Measurements from ENCODE around the gene DHCR24.

The DHCR24 gene

DNA sequence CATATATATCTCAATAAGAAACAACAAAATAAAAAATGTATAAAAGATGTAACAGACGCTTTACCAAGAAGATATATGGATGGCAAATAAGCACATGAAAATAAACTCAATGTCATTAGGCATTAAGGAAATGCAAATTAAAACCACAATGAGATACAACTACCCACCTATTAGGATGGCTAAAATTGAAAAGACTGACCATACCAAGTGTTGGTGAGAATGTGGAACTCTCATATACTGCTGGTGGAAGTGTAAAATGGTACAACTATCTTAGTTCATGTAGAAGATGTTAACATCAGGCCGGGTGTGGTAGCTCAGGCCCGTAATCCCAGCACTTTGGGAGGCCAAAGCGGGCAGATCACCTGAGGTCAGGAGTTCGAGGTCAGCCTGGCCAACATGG lies 43.5 kb downstream of the DHCR24 start:
- no peak for DNase-seq

- no peak for DNase-seq
These were observed 44.0 kb downstream of the DHCR24 start for GRCh38 chr1:54842963-54843362.

GRCh38 chr1:54842206-54842915 lies 44.6 kb downstream of the DHCR24 start:
- no peak for DNase-seq

DNA sequence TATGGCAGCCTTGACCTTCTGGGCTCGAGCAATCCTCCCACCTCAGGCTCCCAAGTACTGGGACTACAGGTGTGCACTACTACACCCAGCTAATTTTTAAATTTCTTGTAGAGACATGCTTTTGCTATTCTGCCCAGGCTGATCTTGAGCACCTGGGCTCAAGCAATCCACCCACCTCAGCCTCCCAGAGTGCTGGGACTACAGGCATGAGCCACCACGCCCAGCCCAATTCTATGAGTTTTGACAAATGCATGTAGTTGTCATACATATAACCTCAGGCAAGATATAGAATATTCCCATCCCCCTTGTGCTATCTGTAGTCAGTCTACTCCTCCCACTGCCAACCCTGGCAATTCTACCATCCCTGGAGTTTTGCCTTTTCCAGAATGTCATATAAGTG lies 47.2 kb downstream of the DHCR24 start:
- DNase-seq, result no peak

DNA sequence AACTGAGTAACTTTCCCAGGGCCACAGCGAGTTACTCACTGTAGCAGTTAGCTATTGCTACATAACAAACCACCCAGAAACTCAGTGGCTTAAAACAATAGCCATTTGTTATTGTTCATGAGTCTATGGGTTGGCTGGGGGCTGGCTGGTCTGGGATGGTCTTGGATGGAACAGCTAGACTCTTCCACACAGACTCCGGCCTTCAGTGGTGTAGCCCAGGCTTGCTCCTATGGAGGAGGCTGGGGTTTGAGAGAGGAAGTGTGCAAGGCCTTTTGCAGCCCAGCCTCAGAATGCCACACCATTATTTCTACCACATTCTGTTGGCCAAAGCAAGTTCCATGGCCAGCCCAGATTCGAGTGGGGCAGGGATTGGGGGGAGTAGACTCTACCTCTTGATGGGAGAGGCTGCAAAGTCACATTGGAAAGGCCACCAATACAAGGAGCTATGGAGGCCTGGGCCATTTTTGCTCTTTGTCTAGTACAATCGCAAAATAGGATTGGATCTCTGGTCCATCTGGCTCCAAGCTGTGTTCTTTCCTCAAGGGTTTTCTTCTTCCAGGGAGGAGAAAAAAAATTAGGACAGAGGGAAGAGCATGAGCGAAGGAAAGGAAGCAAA lies 48.3 kb downstream of the DHCR24 start:
- no peak for DNase-seq

GRCh38 chr1:54837002-54837853 lies 49.8 kb downstream of the DHCR24 start:
- no peak for DNase-seq

DNA sequence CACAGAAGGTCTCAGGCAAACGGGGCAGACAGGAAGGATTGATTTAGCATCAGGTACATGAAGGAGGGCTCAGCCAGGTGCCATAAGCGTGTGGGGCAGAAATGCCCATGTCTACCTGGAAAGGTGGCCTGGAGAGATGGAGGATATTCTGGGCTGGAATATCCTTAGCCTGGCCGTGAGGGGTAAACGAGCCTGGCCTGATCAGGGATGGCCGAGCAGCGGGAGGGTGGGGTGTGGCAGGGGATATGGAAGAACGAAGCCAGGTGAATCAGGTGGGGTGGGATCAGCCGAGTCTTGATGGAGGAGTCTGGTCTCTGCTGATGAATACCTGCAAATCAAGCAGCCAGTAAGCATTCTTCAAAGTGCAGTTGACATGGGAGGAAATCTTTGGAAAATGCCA lies 50.4 kb downstream of the DHCR24 start:
- DNase-seq, result no peak

GRCh38 chr1:54835970-54836369 lies 51.0 kb downstream of the DHCR24 start:
- no peak for DNase-seq

DNA sequence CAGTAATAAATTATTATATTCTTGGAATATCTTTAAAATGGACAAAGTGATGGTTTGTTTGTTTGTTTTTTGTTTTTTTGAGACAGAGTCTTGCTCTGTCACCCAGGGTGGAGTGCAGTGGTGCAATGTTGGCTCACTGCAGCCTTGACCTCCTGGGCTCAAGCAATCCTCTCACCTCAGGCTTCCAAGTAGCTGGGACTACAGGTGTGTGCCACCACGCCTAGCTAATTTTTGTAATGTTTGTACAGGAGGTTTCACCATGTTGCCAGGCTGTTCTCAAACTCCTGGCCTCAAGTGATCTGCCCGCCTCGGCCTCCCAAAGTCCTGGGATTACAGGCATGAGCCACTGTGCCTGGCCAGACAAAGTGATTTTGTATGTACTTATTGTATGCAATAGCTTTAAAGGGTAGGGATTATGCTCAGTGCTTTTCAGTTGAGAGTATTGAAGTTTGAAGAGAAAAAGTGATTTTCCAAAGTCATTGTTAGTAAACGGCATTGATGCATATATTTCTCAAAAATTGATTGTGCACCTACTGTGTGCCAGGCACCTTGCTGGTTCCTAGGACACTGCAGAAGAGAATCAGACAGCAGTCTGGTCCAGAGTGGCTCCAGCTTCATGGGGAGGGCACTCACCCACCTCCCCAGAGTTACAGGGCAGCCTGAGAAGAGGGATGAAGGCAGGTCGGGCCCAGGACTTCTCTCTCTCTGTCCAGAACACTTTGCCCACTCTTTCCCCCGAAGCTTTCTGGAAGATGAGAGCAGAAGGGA lies 51.7 kb downstream of the DHCR24 start:
- DNase-seq, result no peak

DNA sequence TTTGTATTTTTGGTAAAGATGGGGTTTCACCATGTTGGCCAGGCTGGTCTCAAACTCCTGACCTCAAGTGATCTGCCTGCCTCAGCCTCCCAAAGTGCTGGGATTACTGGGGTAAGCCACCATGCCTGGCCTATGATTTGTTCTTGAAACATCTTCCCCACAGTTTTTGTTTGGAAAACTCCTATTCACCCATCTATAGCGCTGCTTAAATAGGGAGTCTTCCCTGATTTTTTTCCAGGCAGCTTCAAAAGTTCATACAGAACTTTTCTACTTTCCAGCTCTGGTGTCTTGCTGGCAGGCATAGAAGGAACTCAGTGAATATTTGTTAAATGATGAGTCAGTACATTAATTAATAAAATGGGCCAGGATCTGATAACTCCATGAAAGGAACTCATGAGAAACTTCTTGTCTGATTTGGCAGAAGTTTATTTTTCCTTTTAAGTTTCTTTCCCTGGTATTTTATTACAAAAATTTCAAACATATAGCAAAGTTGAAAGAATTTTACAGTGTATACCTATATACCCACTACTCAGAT lies 52.9 kb downstream of the DHCR24 start:
- DNase-seq, result no peak

- no peak for DNase-seq
These were observed 53.9 kb downstream of the DHCR24 start for GRCh38 chr1:54833121-54833520.

DNA sequence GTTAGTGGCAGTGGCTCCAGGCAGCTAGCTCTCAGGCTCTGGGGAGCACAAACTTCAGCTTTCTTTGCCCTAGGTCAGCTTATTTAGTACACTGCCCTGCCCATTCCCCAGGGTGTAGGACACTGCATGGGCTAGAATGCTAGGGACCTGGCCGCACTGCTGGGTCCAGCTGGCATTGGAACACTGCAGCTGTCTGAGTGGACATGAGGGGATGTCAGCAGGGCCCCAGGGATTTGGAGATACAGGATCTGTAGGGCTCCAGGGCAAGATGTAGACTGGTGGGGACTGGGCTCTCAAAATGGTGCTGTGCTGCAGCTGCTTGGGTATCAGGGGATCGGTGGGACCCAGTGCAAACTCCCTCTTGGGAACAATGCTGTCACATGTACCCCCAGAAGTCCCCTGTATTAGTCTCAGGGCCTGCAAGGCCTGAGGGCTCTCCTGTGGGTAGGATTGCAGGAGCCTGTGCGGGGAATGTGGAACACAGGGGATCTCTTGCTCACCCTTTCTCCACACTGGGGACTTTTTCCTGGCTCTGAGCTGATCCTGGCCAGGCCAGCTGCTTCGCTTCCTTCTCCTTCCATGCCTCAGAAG lies 60.7 kb downstream of the DHCR24 start:
- no peak for DNase-seq

GRCh38 chr1:54825696-54826095 lies 61.3 kb downstream of the DHCR24 start:
- no peak for DNase-seq

- no peak for DNase-seq
These were observed 63.3 kb downstream of the DHCR24 start for GRCh38 chr1:54823670-54824069.

DNA sequence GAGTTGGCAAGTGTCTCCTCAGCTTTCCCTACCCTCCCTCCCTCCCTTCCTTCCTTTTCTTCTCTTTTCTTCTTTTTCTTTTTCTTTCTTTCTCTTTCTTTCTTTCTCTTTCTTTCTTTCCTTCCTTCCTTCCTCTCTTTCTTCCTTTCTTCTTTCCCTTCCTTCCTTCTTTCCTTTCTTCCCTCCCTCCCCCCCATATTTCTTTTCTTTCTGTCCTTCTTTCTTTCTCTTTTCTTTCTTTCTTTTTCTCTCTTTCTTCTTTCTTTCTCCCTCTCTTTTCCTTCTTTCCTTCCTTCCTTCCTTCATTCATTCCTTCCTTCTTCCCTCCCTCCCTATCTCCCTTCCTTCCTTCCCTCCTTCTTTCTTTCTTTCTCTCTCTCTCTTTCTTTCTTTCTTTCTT lies 67.3 kb downstream of the DHCR24 start:
- DNase-seq, result no peak

DNA sequence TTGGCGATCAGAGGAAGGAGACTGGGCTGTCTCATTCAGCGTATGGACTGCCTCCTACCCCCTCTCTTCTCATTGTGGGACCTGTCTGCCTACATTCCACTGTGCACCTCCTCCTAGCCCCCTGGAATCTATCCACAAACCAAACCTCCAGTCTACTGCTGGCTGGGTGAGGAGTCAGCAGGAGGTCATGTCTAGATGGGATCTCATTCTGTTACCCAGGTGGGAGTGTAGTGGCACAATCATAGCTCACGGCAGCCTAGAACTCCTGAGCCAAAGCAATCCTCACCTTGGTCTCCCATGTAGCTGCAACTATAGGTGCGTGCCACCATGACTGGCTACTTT lies 67.8 kb downstream of the DHCR24 start:
- DNase-seq, result no peak

GRCh38 chr1:54818461-54819194 lies 68.4 kb downstream of the DHCR24 start:
- no peak for DNase-seq

DNA sequence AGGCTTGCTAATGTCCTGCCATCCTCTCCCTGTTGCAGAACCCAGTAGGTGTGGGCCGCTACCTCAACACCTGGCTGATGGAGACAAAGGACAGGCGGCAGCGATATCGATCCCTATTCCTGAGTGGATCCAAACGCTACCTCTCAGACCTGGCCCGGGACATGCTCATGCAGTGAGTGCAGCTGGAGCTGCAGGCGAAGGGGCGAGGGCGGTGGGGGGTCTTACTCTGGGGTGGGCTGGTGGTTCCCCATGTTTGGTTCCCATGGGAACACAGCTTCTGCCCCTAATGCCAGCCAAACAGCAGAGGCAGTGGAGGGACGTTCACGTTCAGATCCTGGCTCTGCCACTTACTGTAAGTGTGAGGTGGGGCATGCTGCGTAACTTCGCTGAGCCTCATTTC lies 70.0 kb downstream of the DHCR24 start:
- DNase-seq, result no peak

- DNase-seq, result no peak
These were observed 70.9 kb downstream of the DHCR24 start for GRCh38 chr1:54816130-54816529.

- no peak for DNase-seq
These were observed 71.7 kb downstream of the DHCR24 start for GRCh38 chr1:54815086-54815876.

- no peak for DNase-seq
These were observed 72.4 kb downstream of the DHCR24 start for GRCh38 chr1:54814571-54814970.

Measured in DMS53 (cell line).